Measurements from ENCODE around the gene CLCN3. TPM values are rescaled to one million over a fixed set of nuclear protein-coding genes. Genes with fewer than 3 reads are reported as not detected.

The CLCN3 gene
- total and polyA plus RNA-seq, 2 experiments from 2014 or later = 10.9 to 22.9 TPM

DNA sequence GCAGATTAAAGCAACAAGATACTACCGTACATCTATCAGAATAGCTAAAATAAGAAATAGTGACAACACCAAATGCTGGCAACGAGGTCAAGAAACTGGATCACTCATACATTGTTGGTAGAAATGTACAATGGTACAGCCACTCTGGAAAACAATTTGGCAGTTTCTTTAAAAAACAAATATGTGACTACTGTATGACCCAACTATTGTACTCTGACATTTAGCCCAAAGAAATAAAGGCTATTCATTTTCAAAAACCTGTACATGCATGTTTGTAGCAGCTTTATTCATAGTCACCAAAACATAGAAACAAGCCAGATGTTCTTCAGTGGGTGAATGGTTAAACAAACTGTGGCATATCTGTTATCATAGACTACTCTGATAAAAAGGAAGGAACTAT is 8.2 kb downstream of the CLCN3 start:
- Mint-ChIP-seq H3K27ac (no peak overlapping the region), H3K9me3 (no peaks in the 10 kb centered on the region), H3K36me3 (ENCODE audit: low read depth) (no peaks in the 10 kb centered on the region; the same call in 2 of the 3 replicates), H3K27me3 (ENCODE audit: insufficient read depth, low read depth, poor library complexity) (no peaks in the 10 kb centered on the region), H3K4me1 (no peaks in the 10 kb centered on the region; the same call in 2 of the 3 replicates), H3K4me3 (no peak overlapping the region)
- H3K27ac ChIP-seq (ENCODE audit: low read depth) = no peak overlapping the region
- no peak for ATAC-seq
- peaks cover 17% of the 10 kb centered on the region; the same call in 1 of the 2 replicates for H4K20me1 ChIP-seq (replicated peaks; ENCODE audit: insufficient read depth)
- no peaks in the 10 kb centered on the region; the same call in 1 of the 2 replicates for H3K9me2 ChIP-seq (ENCODE audit: insufficient read depth)
- H3K4me3 ChIP-seq = no peak overlapping the region
- H2AFZ ChIP-seq = no peak overlapping the region
- TF ChIP-seq ZNF331 (CRISPR knock-in tag; IDR thresholded peaks at IDR 0.05; ENCODE audit: low read depth) = no peak
- no peak for TF ChIP-seq CREB1 (CRISPR knock-in tag; IDR thresholded peaks at IDR 0.05; ENCODE audit: low read depth)
- TF ChIP-seq, protein P1, sequence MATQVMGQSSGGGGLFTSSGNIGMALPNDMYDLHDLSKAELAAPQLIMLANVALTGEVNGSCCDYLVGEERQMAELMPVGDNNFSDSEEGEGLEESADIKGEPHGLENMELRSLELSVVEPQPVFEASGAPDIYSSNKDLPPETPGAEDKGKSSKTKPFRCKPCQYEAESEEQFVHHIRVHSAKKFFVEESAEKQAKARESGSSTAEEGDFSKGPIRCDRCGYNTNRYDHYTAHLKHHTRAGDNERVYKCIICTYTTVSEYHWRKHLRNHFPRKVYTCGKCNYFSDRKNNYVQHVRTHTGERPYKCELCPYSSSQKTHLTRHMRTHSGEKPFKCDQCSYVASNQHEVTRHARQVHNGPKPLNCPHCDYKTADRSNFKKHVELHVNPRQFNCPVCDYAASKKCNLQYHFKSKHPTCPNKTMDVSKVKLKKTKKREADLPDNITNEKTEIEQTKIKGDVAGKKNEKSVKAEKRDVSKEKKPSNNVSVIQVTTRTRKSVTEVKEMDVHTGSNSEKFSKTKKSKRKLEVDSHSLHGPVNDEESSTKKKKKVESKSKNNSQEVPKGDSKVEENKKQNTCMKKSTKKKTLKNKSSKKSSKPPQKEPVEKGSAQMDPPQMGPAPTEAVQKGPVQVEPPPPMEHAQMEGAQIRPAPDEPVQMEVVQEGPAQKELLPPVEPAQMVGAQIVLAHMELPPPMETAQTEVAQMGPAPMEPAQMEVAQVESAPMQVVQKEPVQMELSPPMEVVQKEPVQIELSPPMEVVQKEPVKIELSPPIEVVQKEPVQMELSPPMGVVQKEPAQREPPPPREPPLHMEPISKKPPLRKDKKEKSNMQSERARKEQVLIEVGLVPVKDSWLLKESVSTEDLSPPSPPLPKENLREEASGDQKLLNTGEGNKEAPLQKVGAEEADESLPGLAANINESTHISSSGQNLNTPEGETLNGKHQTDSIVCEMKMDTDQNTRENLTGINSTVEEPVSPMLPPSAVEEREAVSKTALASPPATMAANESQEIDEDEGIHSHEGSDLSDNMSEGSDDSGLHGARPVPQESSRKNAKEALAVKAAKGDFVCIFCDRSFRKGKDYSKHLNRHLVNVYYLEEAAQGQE (IDR thresholded peaks at IDR 0.05; ENCODE audit: unreplicated experiment) = no peak
- TF ChIP-seq EZH2phosphoT487 (IDR thresholded peaks at IDR 0.05; ENCODE audit: unreplicated experiment) = no peak
- TF ChIP-seq NANOG (IDR thresholded peaks at IDR 0.05; ENCODE audit: borderline replicate concordance) = no peak
- TF ChIP-seq POLR2AphosphoS5 (IDR thresholded peaks at IDR 0.05; ENCODE audit: low read depth) = no peak
- no peak for TF ChIP-seq EZH2 (IDR thresholded peaks at IDR 0.05; ENCODE audit: low read depth, unreplicated experiment)
- TF ChIP-seq, protein P2, sequence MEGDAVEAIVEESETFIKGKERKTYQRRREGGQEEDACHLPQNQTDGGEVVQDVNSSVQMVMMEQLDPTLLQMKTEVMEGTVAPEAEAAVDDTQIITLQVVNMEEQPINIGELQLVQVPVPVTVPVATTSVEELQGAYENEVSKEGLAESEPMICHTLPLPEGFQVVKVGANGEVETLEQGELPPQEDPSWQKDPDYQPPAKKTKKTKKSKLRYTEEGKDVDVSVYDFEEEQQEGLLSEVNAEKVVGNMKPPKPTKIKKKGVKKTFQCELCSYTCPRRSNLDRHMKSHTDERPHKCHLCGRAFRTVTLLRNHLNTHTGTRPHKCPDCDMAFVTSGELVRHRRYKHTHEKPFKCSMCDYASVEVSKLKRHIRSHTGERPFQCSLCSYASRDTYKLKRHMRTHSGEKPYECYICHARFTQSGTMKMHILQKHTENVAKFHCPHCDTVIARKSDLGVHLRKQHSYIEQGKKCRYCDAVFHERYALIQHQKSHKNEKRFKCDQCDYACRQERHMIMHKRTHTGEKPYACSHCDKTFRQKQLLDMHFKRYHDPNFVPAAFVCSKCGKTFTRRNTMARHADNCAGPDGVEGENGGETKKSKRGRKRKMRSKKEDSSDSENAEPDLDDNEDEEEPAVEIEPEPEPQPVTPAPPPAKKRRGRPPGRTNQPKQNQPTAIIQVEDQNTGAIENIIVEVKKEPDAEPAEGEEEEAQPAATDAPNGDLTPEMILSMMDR (conservative IDR thresholded peaks at IDR 0.05; ENCODE audit: low read depth in 2 of 2) = no peak
- TF ChIP-seq, protein P3, sequence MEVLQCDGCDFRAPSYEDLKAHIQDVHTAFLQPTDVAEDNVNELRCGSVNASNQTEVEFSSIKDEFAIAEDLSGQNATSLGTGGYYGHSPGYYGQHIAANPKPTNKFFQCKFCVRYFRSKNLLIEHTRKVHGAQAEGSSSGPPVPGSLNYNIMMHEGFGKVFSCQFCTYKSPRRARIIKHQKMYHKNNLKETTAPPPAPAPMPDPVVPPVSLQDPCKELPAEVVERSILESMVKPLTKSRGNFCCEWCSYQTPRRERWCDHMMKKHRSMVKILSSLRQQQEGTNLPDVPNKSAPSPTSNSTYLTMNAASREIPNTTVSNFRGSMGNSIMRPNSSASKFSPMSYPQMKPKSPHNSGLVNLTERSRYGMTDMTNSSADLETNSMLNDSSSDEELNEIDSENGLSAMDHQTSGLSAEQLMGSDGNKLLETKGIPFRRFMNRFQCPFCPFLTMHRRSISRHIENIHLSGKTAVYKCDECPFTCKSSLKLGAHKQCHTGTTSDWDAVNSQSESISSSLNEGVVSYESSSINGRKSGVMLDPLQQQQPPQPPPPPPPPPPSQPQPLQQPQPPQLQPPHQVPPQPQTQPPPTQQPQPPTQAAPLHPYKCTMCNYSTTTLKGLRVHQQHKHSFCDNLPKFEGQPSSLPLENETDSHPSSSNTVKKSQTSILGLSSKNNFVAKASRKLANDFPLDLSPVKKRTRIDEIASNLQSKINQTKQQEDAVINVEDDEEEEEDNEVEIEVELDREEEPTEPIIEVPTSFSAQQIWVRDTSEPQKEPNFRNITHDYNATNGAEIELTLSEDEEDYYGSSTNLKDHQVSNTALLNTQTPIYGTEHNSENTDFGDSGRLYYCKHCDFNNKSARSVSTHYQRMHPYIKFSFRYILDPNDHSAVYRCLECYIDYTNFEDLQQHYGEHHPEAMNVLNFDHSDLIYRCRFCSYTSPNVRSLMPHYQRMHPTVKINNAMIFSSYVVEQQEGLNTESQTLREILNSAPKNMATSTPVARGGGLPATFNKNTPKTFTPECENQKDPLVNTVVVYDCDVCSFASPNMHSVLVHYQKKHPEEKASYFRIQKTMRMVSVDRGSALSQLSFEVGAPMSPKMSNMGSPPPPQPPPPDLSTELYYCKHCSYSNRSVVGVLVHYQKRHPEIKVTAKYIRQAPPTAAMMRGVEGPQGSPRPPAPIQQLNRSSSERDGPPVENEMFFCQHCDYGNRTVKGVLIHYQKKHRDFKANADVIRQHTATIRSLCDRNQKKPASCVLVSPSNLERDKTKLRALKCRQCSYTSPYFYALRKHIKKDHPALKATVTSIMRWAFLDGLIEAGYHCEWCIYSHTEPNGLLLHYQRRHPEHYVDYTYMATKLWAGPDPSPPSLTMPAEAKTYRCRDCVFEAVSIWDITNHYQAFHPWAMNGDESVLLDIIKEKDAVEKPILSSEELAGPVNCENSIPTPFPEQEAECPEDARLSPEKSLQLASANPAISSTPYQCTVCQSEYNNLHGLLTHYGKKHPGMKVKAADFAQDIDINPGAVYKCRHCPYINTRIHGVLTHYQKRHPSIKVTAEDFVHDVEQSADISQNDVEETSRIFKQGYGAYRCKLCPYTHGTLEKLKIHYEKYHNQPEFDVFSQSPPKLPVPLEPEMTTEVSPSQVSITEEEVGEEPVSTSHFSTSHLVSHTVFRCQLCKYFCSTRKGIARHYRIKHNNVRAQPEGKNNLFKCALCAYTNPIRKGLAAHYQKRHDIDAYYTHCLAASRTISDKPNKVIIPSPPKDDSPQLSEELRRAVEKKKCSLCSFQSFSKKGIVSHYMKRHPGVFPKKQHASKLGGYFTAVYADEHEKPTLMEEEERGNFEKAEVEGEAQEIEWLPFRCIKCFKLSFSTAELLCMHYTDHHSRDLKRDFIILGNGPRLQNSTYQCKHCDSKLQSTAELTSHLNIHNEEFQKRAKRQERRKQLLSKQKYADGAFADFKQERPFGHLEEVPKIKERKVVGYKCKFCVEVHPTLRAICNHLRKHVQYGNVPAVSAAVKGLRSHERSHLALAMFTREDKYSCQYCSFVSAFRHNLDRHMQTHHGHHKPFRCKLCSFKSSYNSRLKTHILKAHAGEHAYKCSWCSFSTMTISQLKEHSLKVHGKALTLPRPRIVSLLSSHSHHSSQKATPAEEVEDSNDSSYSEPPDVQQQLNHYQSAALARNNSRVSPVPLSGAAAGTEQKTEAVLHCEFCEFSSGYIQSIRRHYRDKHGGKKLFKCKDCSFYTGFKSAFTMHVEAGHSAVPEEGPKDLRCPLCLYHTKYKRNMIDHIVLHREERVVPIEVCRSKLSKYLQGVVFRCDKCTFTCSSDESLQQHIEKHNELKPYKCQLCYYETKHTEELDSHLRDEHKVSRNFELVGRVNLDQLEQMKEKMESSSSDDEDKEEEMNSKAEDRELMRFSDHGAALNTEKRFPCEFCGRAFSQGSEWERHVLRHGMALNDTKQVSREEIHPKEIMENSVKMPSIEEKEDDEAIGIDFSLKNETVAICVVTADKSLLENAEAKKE (CRISPR knock-in tag; IDR thresholded peaks at IDR 0.05) = no peak
- TF ChIP-seq JUNB (IDR thresholded peaks at IDR 0.05; ENCODE audit: unreplicated experiment) = no peak
- no peak for TF ChIP-seq ZNF114 (CRISPR knock-in tag; IDR thresholded peaks at IDR 0.05)
- TF ChIP-seq, protein P4, sequence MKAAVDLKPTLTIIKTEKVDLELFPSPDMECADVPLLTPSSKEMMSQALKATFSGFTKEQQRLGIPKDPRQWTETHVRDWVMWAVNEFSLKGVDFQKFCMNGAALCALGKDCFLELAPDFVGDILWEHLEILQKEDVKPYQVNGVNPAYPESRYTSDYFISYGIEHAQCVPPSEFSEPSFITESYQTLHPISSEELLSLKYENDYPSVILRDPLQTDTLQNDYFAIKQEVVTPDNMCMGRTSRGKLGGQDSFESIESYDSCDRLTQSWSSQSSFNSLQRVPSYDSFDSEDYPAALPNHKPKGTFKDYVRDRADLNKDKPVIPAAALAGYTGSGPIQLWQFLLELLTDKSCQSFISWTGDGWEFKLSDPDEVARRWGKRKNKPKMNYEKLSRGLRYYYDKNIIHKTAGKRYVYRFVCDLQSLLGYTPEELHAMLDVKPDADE (IDR thresholded peaks at IDR 0.05) = no peak
- TF ChIP-seq STAT1 (IDR thresholded peaks at IDR 0.05; ENCODE audit: unreplicated experiment) = no peak
- H3K36me3 ChIP-seq (ENCODE audit: insufficient read depth) = no peaks in the 10 kb centered on the region
- no peaks in the 10 kb centered on the region for H3K4me1 ChIP-seq (ENCODE audit: insufficient read depth)
- no peak for DNase-seq (ENCODE audit: low spot score)
- H3F3A ChIP-seq (replicated peaks; ENCODE audit: low read depth) = no peaks in the 10 kb centered on the region
- H3K79me2 ChIP-seq (replicated peaks; ENCODE audit: insufficient read depth) = peaks cover 98% of the 10 kb centered on the region
- H3K27me3 ChIP-seq (ENCODE audit: insufficient read depth) = no peaks in the 10 kb centered on the region
- H3K4me2 ChIP-seq = no peak overlapping the region

All from GM23338 (cell line).